ENCODE results near the gene GHR.

DNA sequence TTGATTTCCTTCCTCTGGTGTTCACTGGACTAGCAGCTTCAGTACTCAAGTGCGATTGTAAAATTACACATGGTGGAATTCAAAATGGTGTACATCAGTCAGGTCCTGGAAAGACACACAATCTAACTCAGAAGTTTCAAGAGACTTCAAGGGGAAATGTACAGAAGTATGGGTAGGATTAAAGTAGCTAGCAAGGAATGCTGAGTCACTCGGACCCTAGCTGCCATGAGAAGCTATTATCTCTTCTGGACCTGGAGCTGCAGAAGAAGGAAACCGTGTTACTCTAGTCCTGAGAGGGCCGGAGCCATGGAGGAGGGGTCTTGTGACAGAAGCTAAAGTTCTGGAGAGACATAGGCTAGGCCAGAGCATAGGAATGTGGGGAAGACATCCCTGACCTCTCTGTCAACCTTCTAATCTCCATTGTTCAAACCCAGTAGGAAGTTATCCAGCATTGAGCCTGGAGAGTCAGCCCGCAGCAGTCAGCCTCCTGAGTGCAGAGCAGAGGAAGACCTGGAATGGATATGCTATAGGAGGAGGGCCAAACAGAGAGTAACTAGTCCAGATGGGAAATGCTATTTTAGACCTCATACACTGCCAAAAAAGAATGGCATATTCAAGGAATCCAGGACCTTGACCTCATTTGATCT is 84.3 kb downstream of the GHR start:
- TF ChIP-seq, protein P1, sequence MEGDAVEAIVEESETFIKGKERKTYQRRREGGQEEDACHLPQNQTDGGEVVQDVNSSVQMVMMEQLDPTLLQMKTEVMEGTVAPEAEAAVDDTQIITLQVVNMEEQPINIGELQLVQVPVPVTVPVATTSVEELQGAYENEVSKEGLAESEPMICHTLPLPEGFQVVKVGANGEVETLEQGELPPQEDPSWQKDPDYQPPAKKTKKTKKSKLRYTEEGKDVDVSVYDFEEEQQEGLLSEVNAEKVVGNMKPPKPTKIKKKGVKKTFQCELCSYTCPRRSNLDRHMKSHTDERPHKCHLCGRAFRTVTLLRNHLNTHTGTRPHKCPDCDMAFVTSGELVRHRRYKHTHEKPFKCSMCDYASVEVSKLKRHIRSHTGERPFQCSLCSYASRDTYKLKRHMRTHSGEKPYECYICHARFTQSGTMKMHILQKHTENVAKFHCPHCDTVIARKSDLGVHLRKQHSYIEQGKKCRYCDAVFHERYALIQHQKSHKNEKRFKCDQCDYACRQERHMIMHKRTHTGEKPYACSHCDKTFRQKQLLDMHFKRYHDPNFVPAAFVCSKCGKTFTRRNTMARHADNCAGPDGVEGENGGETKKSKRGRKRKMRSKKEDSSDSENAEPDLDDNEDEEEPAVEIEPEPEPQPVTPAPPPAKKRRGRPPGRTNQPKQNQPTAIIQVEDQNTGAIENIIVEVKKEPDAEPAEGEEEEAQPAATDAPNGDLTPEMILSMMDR (IDR thresholded peaks at IDR 0.05) = no peak
- TF ChIP-seq POLR2A (IDR thresholded peaks at IDR 0.05) = no peak
